ENCODE results near the gene NEIL3. TPM values are rescaled to one million over a fixed set of nuclear protein-coding genes. Genes with fewer than 3 reads are reported as not detected.
"Not testable (repeated sequence)": the region's sequence is repeated elsewhere in the genome, so short reads cannot be mapped to it uniquely, and the experiment has no call there.

NEIL3 gene
- total RNA-seq, 1 donor from 2014 or later: 0.46 TPM

DNA sequence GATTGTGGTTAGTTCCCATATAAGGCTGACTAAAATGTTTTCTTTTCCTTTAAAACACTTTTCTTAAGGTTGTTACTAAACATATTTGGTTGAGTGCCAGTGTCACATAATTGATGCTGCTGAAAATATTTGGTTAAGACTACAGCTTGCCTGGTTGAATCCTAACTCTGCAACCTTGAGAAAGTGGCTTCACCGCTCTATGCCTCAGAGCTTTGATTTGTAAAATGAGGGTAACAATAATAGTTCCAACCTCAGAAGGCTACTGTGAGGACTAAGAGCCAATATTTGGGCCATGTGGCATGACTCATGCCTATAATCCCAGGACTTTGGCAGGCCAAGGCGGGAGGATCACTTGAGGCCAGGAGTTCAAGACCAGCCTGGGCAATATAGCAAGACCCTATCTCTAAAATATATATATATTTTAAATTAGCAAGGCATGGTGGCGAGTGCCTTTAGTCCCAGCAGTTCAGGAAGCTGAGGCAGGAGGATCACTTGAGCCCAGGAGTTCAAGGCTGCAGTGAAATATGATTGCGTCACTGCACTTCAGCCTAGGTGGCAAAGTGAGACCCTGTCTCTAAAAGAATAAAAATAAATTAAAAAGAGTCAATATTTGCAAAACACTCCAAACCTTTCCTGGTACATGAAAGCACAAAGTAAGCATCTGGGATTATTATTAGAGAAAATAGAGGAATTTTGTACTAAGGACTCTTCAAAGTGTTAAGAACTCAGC is 7.1 kb upstream of the NEIL3 start:
- DNase-seq (ENCODE audit: low spot score): no peak

GRCh38 chr4:177304094-177304493 is 5.6 kb upstream of the NEIL3 start:
- no peak for DNase-seq (ENCODE audit: low spot score)

GRCh38 chr4:177304864-177305263 is 4.8 kb upstream of the NEIL3 start:
- DNase-seq (ENCODE audit: low spot score): not testable (repeated sequence)

- DNase-seq (ENCODE audit: low spot score): peak; percentile 40
Measured at GRCh38 chr4:177308125-177308524, 1.5 kb upstream of the NEIL3 start.

GRCh38 chr4:177308847-177309521 is 690 bp upstream of the NEIL3 start:
- DNase-seq (ENCODE audit: low spot score): no peak

GRCh38 chr4:177311589-177311988 is 1.9 kb downstream of the NEIL3 start:
- no peak for DNase-seq (ENCODE audit: low spot score)

DNA sequence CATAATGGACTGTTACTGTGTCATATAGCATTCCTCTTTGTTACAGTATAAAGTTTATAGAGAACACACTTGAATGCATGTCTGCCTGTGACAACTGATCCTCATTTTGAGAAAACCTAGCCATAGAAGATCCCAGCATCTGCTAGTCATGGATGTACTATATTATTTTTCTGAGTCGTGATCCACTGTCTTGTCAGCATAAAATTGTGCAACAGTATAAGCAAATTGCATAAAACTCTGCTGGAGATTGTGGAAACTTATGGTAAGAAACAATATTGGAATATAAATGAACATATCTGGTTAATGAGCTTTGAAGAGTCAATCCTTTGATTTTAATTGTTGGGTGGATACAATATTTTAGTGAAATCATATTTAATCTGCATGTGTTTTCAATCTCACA is 3.6 kb downstream of the NEIL3 start:
- DNase-seq (ENCODE audit: low spot score): no peak

DNA sequence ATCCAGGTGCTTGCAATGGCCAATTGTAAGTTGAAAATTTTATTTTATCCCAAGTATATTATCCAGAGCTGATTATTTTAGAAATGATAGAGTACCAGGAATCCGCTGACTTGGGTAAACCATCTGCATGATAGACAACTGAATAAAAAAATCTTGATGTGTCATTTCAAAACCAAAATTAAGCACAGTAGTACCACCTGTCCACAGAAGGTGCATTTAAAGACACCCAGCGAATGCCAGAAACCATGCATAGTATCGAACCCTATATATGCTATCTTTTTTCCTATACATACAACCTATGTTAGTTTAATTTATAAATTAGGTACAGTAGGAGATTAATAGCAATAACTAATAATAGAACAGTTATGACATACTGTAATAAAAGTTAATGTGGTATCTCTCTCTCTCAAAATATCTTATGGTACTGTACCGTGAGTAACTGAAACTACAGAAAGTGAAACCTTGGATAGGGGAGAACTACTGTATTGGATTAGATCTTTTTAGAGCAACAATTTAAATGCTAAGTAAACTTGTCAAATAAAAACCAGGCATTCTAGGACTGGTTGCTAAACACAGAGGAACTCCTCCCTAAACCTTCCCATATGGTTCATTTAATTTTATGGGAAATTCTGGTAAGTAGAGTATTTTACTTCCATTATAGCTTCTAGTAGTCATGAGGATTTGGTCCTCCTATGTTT is 6.2 kb downstream of the NEIL3 start:
- DNase-seq (ENCODE audit: low spot score): no peak

DNA sequence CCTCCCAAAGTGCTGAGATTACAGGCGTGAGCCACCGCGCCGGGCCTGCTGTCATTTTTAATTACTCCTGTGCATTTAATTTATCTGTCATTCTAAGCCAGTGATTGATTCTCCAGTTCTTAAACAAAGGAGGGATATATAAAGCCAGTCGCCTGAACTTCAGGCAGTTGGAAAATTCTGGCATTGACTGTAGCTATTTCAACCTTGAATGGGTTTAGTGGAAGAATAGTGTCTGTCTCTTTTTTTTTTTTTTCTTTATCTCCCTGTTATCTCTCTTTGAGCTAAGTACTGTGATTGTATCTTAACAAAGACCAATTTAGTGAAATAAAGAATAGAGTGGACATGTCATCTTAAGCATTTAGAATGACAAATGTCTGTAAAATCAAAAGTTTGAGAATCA is 11.0 kb downstream of the NEIL3 start:
- no peak for DNase-seq (ENCODE audit: low spot score)

DNA sequence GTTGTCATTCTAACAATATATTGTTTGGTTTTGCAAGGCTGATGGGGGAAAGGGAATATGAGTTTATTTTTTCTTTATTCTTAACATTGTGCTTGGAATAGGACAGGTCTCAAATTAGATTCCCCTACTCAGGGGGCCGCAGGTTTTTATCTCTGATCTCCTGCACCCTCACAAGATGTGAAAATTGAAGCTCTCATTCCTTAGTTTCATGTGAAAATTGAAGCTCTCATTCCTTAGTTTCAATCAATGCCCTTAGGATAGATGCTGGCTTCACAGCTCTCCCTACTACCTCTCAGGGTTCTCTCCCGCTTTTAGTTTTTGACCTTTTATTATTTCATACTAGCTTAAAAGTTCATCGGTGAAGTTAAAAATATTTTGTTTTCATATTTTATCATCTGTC is 12.0 kb downstream of the NEIL3 start:
- DNase-seq (ENCODE audit: low spot score): no peak

- DNase-seq (ENCODE audit: low spot score): no peak
Measured at GRCh38 chr4:177322266-177322665, 12.6 kb downstream of the NEIL3 start.

- no peak for DNase-seq (ENCODE audit: low spot score)
Measured at GRCh38 chr4:177322881-177323280, 13.2 kb downstream of the NEIL3 start.

DNA sequence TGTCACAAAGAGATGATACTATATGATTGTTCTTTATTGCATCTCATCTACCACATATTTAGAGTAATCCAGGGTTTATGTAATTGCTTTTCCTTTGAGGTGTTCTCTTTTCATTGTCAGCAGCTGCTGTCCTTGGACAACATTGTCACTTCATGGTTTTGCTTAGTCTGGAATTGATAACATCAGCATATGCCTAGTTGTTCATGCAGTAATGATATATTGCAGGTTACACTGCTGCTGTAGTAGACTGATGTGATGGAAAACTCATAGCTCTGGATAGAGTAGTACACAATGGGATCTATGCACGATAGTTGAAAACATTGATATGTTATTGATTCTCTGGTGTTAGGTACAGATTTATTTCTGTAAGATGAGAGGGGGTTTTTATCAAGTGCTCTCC is 13.7 kb downstream of the NEIL3 start:
- DNase-seq (ENCODE audit: low spot score): no peak

DNA sequence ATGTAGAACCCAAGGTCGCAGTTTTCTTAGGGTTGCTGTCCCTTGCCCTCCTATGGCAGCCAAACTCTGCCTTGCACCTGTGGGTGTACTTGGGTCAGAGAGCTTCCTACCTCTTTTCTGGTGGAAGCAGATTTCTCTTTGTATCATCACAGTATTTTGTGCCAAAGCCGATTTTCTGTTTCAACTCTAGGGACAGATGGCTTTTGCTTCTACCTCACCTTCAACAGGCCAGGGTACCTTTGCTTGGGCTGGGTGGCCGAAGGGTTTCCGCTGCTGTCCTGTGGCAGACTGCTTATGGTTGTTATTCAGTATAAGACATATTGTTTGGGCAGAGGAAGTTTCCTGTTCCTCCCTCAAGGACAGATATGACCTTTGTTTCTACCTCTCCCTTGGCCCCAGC is 22.4 kb downstream of the NEIL3 start:
- no peak for DNase-seq (ENCODE audit: low spot score)

GRCh38 chr4:177339477-177340374 is 30.1 kb downstream of the NEIL3 start:
- no peak for DNase-seq (ENCODE audit: low spot score)

DNA sequence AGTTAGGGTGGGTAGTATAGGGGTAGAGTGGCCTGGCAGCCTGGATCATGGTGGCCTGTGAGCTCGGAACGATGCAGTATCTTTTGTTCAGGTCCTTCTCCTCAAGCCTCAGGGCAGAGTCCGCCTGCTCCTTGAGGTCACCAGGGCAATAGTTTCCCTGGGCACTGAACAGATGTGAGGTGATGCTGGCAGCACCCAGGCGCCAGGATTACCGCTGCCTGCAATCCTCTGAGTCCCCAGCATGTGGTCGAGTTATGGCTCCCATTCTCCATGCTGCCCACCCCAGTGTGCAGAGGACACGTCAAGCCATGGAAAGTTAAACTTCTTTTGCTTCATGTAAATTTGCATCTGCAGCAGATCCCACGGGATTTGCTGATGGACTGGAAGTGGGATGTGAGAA is 38.7 kb downstream of the NEIL3 start:
- DNase-seq (ENCODE audit: low spot score): no peak

DNA sequence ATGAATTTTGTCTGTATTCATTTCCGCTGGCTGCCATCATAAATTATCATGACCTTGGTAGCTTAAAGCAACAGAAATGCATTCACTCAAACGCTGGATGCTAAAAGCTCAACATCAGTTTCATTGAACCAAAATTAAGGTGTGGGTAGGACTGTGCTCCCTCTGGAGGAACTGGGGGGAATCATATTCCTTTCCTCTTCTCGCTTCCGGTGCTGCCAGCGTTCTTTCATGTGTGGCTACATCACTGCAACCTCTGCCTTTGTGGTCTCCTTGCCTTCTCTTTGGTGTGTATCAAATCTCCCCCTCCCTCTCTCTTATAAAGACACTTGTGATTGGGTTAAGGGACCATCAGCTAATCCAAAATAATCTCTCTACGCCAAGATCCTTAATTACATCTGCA is 39.5 kb downstream of the NEIL3 start:
- no peak for DNase-seq (ENCODE audit: low spot score)

- DNase-seq (ENCODE audit: low spot score): no peak
Measured at GRCh38 chr4:177351622-177352244, 42.1 kb downstream of the NEIL3 start.

GRCh38 chr4:177356206-177356605 is 46.5 kb downstream of the NEIL3 start:
- no peak for DNase-seq (ENCODE audit: low spot score)

GRCh38 chr4:177356921-177357320 is 47.2 kb downstream of the NEIL3 start:
- DNase-seq (ENCODE audit: low spot score): no peak

DNA sequence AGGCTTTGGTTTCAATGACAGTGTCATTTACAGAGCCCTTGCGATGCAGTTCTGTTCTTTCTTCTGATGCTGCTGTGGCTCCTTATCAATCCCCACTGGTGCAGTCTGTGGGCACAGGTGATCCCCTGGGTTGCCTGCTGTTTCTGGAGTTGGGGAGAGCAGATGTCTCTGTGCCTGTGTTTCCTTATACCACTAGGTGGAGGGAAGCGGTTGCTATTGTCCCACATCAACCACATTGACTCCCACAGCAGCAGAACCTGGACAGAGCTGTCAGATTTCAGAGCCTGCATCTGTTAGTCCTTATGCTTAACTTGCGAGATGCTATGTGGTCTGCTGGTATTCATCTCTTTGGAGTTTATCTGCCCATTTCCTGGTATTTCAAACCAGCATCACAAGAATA is 57.7 kb downstream of the NEIL3 start:
- DNase-seq (ENCODE audit: low spot score): no peak
